Measurements from ENCODE around the gene TGFBR1. TPM values are rescaled to one million over a fixed set of nuclear protein-coding genes. Genes with fewer than 3 reads are reported as not detected.

The TGFBR1 gene
- polyA plus RNA-seq, 1 donor from 2014 or later = 9.2 TPM

GRCh38 chr9:99127356-99128132, 22.6 kb downstream of the TGFBR1 start:
- peaks cover 37 to 47% (median 42%) of the 10 kb centered on the region in 3 donors for H3K4me1 Mint-ChIP-seq
- H3K9me3 Mint-ChIP-seq = no peaks in the 10 kb centered on the region
- no peak overlapping the region for H3K4me3 Mint-ChIP-seq
- no peak overlapping the region for H3K27ac Mint-ChIP-seq
- H3K27me3 Mint-ChIP-seq = no peaks in the 10 kb centered on the region
- H3K36me3 Mint-ChIP-seq = peaks cover 9% of the 10 kb centered on the region

GRCh38 chr9:99128133-99128406, 23.2 kb downstream of the TGFBR1 start:
- peaks cover 9% of the 10 kb centered on the region for H3K36me3 Mint-ChIP-seq
- no peak overlapping the region for H3K4me3 Mint-ChIP-seq
- peaks cover 37 to 50% (median 43%) of the 10 kb centered on the region in 3 donors for H3K4me1 Mint-ChIP-seq

DNA sequence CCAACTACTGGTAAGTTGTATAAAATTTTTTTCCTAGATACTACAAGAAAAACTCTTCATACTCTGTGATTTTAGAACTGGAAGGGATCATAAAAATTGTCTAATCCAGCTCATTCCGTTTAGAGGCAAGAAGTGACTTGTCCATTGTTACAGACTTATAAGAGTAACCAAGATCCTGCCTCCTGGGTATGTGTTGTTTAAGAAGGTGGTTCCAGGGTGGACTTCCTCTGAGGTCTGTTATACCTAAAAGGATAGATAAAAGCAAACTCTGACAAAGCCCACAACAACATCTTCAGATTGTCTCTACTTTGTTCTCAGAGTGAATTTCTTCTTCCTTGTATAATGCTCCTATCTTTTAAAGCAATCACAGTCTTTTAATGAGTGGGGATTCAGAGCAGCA, 24.2 kb downstream of the TGFBR1 start:
- H3K27ac Mint-ChIP-seq = peak overlapping the region in 2 of 3 donors; percentile 35 to 58
- peaks cover 36 to 45% (median 42%) of the 10 kb centered on the region in 3 donors for H3K4me1 Mint-ChIP-seq
- no peaks in the 10 kb centered on the region for H3K27me3 Mint-ChIP-seq
- no peaks in the 10 kb centered on the region for H3K9me3 Mint-ChIP-seq
- H3K4me3 Mint-ChIP-seq = no peak overlapping the region
- peaks cover 9% of the 10 kb centered on the region for H3K36me3 Mint-ChIP-seq

More at GRCh38 chr9:99128133-99128406, 23.2 kb downstream of the TGFBR1 start:
- Mint-ChIP-seq H3K27me3 (no peaks in the 10 kb centered on the region), H3K27ac (no peak overlapping the region), H3K9me3 (no peaks in the 10 kb centered on the region)

- H3K27me3 Mint-ChIP-seq = no peaks in the 10 kb centered on the region
- no peaks in the 10 kb centered on the region for H3K9me3 Mint-ChIP-seq
- peak overlapping the region in 2 of 3 donors; percentile 48 to 59 for H3K27ac Mint-ChIP-seq
- H3K4me1 Mint-ChIP-seq = peaks cover 32 to 47% (median 44%) of the 10 kb centered on the region in 3 donors
- peaks cover 8% of the 10 kb centered on the region for H3K36me3 Mint-ChIP-seq
- peak overlapping the region in 1 of 4 donors; percentile 57 for H3K4me3 Mint-ChIP-seq
These were observed 25.2 kb downstream of the TGFBR1 start for GRCh38 chr9:99130069-99130468.

DNA sequence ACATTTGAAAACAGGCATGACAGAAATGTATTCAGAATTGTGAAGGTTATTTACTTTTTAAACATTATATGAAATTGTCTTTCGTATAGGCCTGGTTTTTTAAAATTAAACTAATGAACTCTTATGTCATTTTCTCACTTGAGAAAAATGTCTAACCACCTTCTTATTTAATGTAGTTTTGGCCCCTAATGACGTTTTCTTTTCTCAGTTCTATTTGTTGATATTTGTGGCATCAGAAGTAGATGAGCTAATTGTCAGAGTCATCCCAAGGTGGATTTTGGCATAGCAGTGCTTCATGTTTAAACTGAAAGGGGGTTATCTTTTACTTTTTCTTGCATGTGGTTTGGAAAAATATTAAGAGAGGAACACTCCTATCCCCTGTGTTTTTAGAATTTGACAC, 28.2 kb downstream of the TGFBR1 start:
- Mint-ChIP-seq H3K9me3 (no peaks in the 10 kb centered on the region), H3K36me3 (peaks cover 8% of the 10 kb centered on the region), H3K4me1 (peaks cover 42 to 56% (median 55%) of the 10 kb centered on the region in 3 donors), H3K4me3 (no peak overlapping the region), H3K27ac (no peak overlapping the region), H3K27me3 (no peaks in the 10 kb centered on the region)

DNA sequence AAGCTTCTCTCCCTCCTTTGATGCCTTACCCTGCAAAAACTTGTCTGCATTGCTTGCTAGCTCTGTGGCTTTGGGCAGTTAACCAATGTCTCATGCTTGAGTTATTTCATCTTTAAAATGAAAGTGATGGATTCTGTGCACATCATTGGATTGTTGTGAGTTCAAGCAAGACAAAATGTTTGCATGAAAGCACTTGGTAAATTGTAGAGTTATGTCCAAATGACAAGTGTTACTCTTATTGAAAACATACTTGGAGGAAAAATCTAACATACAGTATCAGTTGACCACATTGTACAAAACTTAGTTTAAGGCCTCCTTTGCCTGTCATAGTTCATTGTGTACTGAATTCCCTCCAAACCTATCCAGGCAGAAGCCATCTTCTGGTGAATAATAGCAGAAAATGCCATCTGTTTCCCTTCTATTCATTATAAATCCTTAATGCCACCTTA, 30.0 kb downstream of the TGFBR1 start:
- Mint-ChIP-seq H3K27me3 (no peaks in the 10 kb centered on the region), H3K4me1 (peaks cover 33 to 46% (median 44%) of the 10 kb centered on the region in 3 donors), H3K36me3 (peaks cover 11% of the 10 kb centered on the region), H3K27ac (peak overlapping the region in 1 of 3 donors; percentile 86), H3K9me3 (no peaks in the 10 kb centered on the region), H3K4me3 (peak overlapping the region in 2 of 4 donors; percentile 7 to 67)

GRCh38 chr9:99135456-99135855, 30.5 kb downstream of the TGFBR1 start:
- Mint-ChIP-seq H3K27me3 (no peaks in the 10 kb centered on the region), H3K4me1 (peaks cover 30 to 42% (median 40%) of the 10 kb centered on the region in 3 donors), H3K4me3 (peak overlapping the region in 3 of 4 donors; percentile 7 to 67 (median 12)), H3K27ac (peak overlapping the region; percentile 1 to 86 (median 18)), H3K36me3 (peaks cover 12% of the 10 kb centered on the region), H3K9me3 (no peaks in the 10 kb centered on the region)

- peaks cover 7% of the 10 kb centered on the region for H3K36me3 Mint-ChIP-seq
These were observed 32.3 kb downstream of the TGFBR1 start for GRCh38 chr9:99137225-99137624.

DNA sequence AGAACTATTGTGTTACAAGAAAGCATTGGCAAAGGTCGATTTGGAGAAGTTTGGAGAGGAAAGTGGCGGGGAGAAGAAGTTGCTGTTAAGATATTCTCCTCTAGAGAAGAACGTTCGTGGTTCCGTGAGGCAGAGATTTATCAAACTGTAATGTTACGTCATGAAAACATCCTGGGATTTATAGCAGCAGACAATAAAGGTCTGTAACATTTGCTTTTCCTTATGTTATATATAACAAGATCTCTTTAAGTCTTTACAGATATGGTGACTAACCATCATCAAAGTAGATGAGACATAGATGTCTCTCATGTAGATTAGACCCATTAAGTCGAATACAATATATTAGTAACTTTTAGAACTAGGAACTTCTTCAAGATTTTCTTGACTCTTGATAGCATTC, 33.0 kb downstream of the TGFBR1 start:
- Mint-ChIP-seq H3K27me3 (no peaks in the 10 kb centered on the region), H3K36me3 (peaks cover 7% of the 10 kb centered on the region), H3K4me1 (peaks cover 29 to 38% (median 35%) of the 10 kb centered on the region in 3 donors), H3K27ac (peak overlapping the region in 1 of 3 donors; percentile 1), H3K9me3 (no peaks in the 10 kb centered on the region), H3K4me3 (no peak overlapping the region)

More at GRCh38 chr9:99137225-99137624, 32.3 kb downstream of the TGFBR1 start:
- Mint-ChIP-seq H3K4me1 (peaks cover 29 to 39% (median 36%) of the 10 kb centered on the region in 3 donors), H3K27me3 (no peaks in the 10 kb centered on the region), H3K9me3 (no peaks in the 10 kb centered on the region), H3K27ac (peak overlapping the region in 1 of 3 donors; percentile 59), H3K4me3 (no peak overlapping the region)

- Mint-ChIP-seq H3K4me1 (peaks cover 29 to 35% (median 33%) of the 10 kb centered on the region in 3 donors), H3K27me3 (no peaks in the 10 kb centered on the region), H3K4me3 (no peak overlapping the region), H3K27ac (peak overlapping the region in 1 of 3 donors; percentile 1), H3K36me3 (peaks cover 7% of the 10 kb centered on the region), H3K9me3 (no peaks in the 10 kb centered on the region)
These were observed 33.7 kb downstream of the TGFBR1 start for GRCh38 chr9:99138424-99139284.

GRCh38 chr9:99139868-99140267, 35.0 kb downstream of the TGFBR1 start:
- peaks cover 7% of the 10 kb centered on the region for H3K36me3 Mint-ChIP-seq
- no peak overlapping the region for H3K27ac Mint-ChIP-seq
- no peak overlapping the region for H3K4me3 Mint-ChIP-seq
- peaks cover 26 to 29% (median 27%) of the 10 kb centered on the region in 3 donors for H3K4me1 Mint-ChIP-seq
- no peaks in the 10 kb centered on the region for H3K27me3 Mint-ChIP-seq
- no peaks in the 10 kb centered on the region for H3K9me3 Mint-ChIP-seq

GRCh38 chr9:99140685-99141314, 35.9 kb downstream of the TGFBR1 start:
- no peak overlapping the region for H3K4me3 Mint-ChIP-seq
- H3K9me3 Mint-ChIP-seq = no peaks in the 10 kb centered on the region
- H3K27me3 Mint-ChIP-seq = no peaks in the 10 kb centered on the region
- peaks cover 18 to 22% (median 19%) of the 10 kb centered on the region in 3 donors for H3K4me1 Mint-ChIP-seq
- H3K27ac Mint-ChIP-seq = peak overlapping the region in 1 of 3 donors; percentile 32
- H3K36me3 Mint-ChIP-seq = peaks cover 7% of the 10 kb centered on the region

DNA sequence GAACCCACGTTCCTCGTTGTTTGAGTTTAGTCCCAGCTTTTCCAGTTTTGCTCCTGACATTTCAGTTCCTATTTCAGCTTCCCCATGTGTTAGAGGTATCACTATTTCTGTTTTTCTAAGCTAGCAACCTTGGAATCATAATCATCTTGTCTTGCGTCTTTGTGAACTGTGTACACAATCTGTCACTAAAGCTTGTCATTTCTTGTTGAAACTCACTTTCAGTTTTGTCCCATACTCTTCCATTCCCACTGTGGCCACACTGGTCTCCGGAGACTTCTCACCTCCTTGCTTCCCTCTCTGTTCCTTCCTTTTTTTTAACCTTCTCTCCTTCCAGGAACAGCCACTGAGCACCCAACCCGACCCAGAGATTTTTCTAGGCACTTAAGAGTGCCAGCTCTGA, 36.9 kb downstream of the TGFBR1 start:
- Mint-ChIP-seq H3K9me3 (no peaks in the 10 kb centered on the region), H3K4me3 (no peak overlapping the region), H3K27me3 (no peaks in the 10 kb centered on the region), H3K4me1 (peaks cover 11 to 13% (median 12%) of the 10 kb centered on the region in 3 donors), H3K36me3 (peaks cover 13% of the 10 kb centered on the region), H3K27ac (no peak overlapping the region)

- peaks cover 13% of the 10 kb centered on the region for H3K36me3 Mint-ChIP-seq
- peaks cover 7 to 10% (median 8%) of the 10 kb centered on the region in 3 donors for H3K4me1 Mint-ChIP-seq
- H3K9me3 Mint-ChIP-seq = no peaks in the 10 kb centered on the region
- H3K4me3 Mint-ChIP-seq = no peak overlapping the region
- H3K27me3 Mint-ChIP-seq = no peaks in the 10 kb centered on the region
- H3K27ac Mint-ChIP-seq = no peak overlapping the region
These were observed 37.4 kb downstream of the TGFBR1 start for GRCh38 chr9:99142275-99142674.

- H3K36me3 Mint-ChIP-seq = peaks cover 13% of the 10 kb centered on the region
- H3K27ac Mint-ChIP-seq = peak overlapping the region in 1 of 3 donors; percentile 35
- no peak overlapping the region for H3K4me3 Mint-ChIP-seq
- H3K4me1 Mint-ChIP-seq = peaks cover 4 to 6% (median 6%) of the 10 kb centered on the region in 3 donors
- H3K27me3 Mint-ChIP-seq = no peaks in the 10 kb centered on the region
- no peaks in the 10 kb centered on the region for H3K9me3 Mint-ChIP-seq
These were observed 38.7 kb downstream of the TGFBR1 start for GRCh38 chr9:99143655-99144054.

Data from IgD-negative memory B cell (primary cell).